Measurements from ENCODE around the gene IER3. TPM values are rescaled to one million over a fixed set of nuclear protein-coding genes. Genes with fewer than 3 reads are reported as not detected.

IER3 gene
- total and polyA plus RNA-seq, 2 of the 13 experiments (the other 11 are each of a cell fraction or from before 2014, with no cell fraction given): 51.1 to 131 TPM

DNA sequence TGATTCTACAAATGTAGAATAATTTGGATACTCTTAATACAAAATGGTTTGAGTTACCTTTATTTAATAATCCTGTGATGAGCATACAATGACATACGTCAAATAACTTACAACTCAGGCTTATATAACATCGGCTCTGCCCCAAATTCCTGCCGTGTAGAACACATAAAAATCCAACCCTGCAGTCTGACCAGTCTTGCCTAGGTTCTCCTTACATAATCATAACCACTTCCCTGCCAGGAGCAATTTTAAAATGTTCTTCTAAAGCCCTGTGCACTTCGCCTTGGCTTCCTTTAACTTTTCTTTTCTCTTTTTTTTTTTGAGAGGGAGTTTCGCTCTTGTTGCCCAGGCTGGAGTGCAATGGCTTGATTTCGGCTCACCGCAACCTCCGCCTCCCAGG lies 16.2 kb upstream of the IER3 start:
- no peaks in the 10 kb centered on the region for H3K79me2 ChIP-seq (ENCODE audit: insufficient read depth, low read length)
- no peaks in the 10 kb centered on the region for H3K27me3 ChIP-seq (ENCODE audit: control insufficient read depth in 1 of 2, insufficient read depth in 2 of 2, low read length in 2 of 2)
- intact Hi-C loops (cut with micrococcal nuclease; ENCODE audit: unreplicated experiment): no loop called here
- peaks cover 89% of the 10 kb centered on the region for H3K4me1 ChIP-seq (ENCODE audit: insufficient read depth, low read length)
- no peaks in the 10 kb centered on the region for H4K20me1 ChIP-seq (ENCODE audit: insufficient read depth, low read length)
- no peak for FAIRE-seq
- no peak overlapping the region for H3K4me3 ChIP-seq (replicated peaks in 1 of 3; ENCODE audit: insufficient read depth in 1 of 3, low read depth in 2 of 3, low read length in 3 of 3)
- no peaks in the 10 kb centered on the region for H3K9me3 ChIP-seq (ENCODE audit: low read length)
- no peak for ATAC-seq
- ChIA-PET POLR2A (interaction anchor here (1.2 to 1.9 kb wide), 2 partner anchors 11 to 16 kb away, joined by 6 to 10 read pairs; partner anchors contain the start of gene IER3), CTCF (ENCODE audit: low intra/inter-chr PET ratio, low total read pairs) (no interaction called here)
- no peak overlapping the region for H2AFZ ChIP-seq (ENCODE audit: low read length)
- no TSS peak for BruUV-seq (replicated peaks)
- H3K4me2 ChIP-seq (ENCODE audit: low read depth, low read length): no peak overlapping the region
- H3K27ac ChIP-seq (ENCODE audit: extremely low read length, insufficient read depth, low read length): peak overlapping the region; percentile 80
- 92% methylated on average over 8 of the region's 8 CpGs for WGBS (ENCODE audit: low lambda C conversion rate)
- in situ Hi-C loops (cut with HindIII; ENCODE audit: extremely low pct_ligation_motif_present, low pct_unique_long_range_greater_than_20kb): no loop called here
- no peak overlapping the region for H3K9ac ChIP-seq (ENCODE audit: insufficient read depth, low read depth, low read length)
- H3K36me3 ChIP-seq (replicated peaks in 1 of 2; ENCODE audit: control insufficient read depth in 1 of 2, insufficient read depth in 2 of 2, low read length in 2 of 2): no peaks in the 10 kb centered on the region
- no peak for DNase-seq (ENCODE audit: low spot score)
- no peak for TF ChIP-seq BRCA1 (CRISPR knock-in tag; IDR thresholded peaks at IDR 0.05)
- TF ChIP-seq POGZ (CRISPR knock-in tag; IDR thresholded peaks at IDR 0.05): no peak
- no peak for TF ChIP-seq ZNF121 (CRISPR knock-in tag; IDR thresholded peaks at IDR 0.05)
- TF ChIP-seq ZNF264 (CRISPR knock-in tag; IDR thresholded peaks at IDR 0.05): no peak
- TF ChIP-seq ZNF30 (CRISPR knock-in tag; IDR thresholded peaks at IDR 0.05): no peak
- no peak for TF ChIP-seq TAF1 (CRISPR knock-in tag; IDR thresholded peaks at IDR 0.05)
- TF ChIP-seq POLR2G (IDR thresholded peaks at IDR 0.05; ENCODE audit: low read depth, low read length): no peak
- TF ChIP-seq ZNF354B (CRISPR knock-in tag; IDR thresholded peaks at IDR 0.05): no peak
- TF ChIP-seq, protein P1, sequence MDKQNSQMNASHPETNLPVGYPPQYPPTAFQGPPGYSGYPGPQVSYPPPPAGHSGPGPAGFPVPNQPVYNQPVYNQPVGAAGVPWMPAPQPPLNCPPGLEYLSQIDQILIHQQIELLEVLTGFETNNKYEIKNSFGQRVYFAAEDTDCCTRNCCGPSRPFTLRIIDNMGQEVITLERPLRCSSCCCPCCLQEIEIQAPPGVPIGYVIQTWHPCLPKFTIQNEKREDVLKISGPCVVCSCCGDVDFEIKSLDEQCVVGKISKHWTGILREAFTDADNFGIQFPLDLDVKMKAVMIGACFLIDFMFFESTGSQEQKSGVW (CRISPR knock-in tag; IDR thresholded peaks at IDR 0.05; ENCODE audit: borderline replicate concordance): no peak
- TF ChIP-seq ZNF775 (CRISPR knock-in tag; IDR thresholded peaks at IDR 0.05; ENCODE audit: borderline replicate concordance): no peak
- no peak for TF ChIP-seq HOXA3 (CRISPR knock-in tag; IDR thresholded peaks at IDR 0.05)
- TF ChIP-seq NPAS2 (CRISPR knock-in tag; IDR thresholded peaks at IDR 0.05; ENCODE audit: borderline replicate concordance): no peak
